K562 (cell line): ENCODE measurements around the gene PCGF6. TPM values are rescaled to one million over a fixed set of nuclear protein-coding genes. Genes with fewer than 3 reads are reported as not detected.

ENCODE experiments used
- ATAC-seq: fragments of 200-7000 bp; cut with Tn5 transposase; 3 replicates; pipeline ENCODE4 v1.9.1; 2020; ENCODE audit warnings: moderate library complexity
- BruUV-seq: library from RNA; stranded (reverse); fragments of 400-500 nt; replicated peaks from 2 replicates; lab custom pipeline; 2021; lab: Mats Ljungman, UMichigan
- CTCF ChIA-PET: fragments of 300-600 bp; formaldehyde crosslinking; extraction: SDS; loops from one replicate; lab custom pipeline; 2021; ENCODE audit warnings: low intra/inter-chr PET ratio; lab: Yijun Ruan, JAX
- POLR2A ChIA-PET: fragments of 300-600, 350-650 bp; sonication (Branson Sonifier 250); formaldehyde crosslinking; extraction: SDS; loops from one replicate; lab custom pipeline; 2021; ENCODE audit warnings: antibody characterized with exemption, inconsistent platforms; lab: Yijun Ruan, JAX
- DNase-seq, 4 experiments: peaks; one replicate each; pipeline versions ENCODE4 v3.0.0 to v3.0.0-alpha.2; 2011 to 2018; ENCODE audit warnings: low spot score in 3 of 4, mixed read lengths in 3 of 4; ENCODE audit errors: extremely low read depth in 1 of 4
- FAIRE-seq: peaks from 2 replicates; lab custom pipeline; 2011; peaks lifted over from hg19 to GRCh38; lab: Jason Lieb, UNC
- H2AFZ ChIP-seq: 2 replicates; pipeline ENCODE4 v1.6.0; 2011; ENCODE audit warnings: low read depth, low read length, control low read depth, inconsistent platforms
- H3K27ac ChIP-seq: fragments of 200-600 bp; 3 replicates; pipeline ENCODE4 v1.8.0; 2011; ENCODE audit warnings: low read depth, mild to moderate bottlenecking, control low read depth, inconsistent platforms, low read length, moderate library complexity, mixed read lengths; ENCODE audit errors: extremely low read depth
- H3K27me3 ChIP-seq, 2 experiments: fragments of 300-600 bp in 1 of 2; 2 replicates in 1 of 2; 3 replicates in 1 of 2; pipeline versions ENCODE4 v1.6.0 to v1.8.0; 2011; ENCODE audit warnings: inconsistent platforms in 2 of 2, low read length in 2 of 2, mild to moderate bottlenecking in 1 of 2, mixed read lengths in 1 of 2, moderate library complexity in 1 of 2; ENCODE audit not compliant: control insufficient read depth in 2 of 2, insufficient read depth in 2 of 2
- H3K36me3 ChIP-seq: fragments of 300-600 bp; 3 replicates; pipeline ENCODE4 v1.8.0; 2011; ENCODE audit warnings: mild to moderate bottlenecking, low read length, inconsistent platforms; ENCODE audit not compliant: control insufficient read depth, insufficient read depth
- H3K4me1 ChIP-seq, 2 experiments: fragments of 200-600 bp in 1 of 2; replicated peaks in 1 of 2; 2 replicates in 1 of 2; 3 replicates in 1 of 2; pipeline versions ENCODE4 v1.5.1 to v1.8.0; 2011; ENCODE audit warnings: inconsistent platforms in 2 of 2, low read length in 2 of 2, mild to moderate bottlenecking in 1 of 2, mixed read lengths in 1 of 2, moderate library complexity in 1 of 2; ENCODE audit not compliant: control insufficient read depth in 2 of 2, insufficient read depth in 2 of 2
- H3K4me2 ChIP-seq: 2 replicates; pipeline ENCODE4 v1.6.1; 2011; ENCODE audit warnings: low read length, control low read depth, inconsistent platforms, mixed read lengths; ENCODE audit not compliant: insufficient read depth
- H3K4me3 ChIP-seq: fragments of 200-600 bp; sonication (generic), shearing (Covaris generic); 2 replicates; pipeline ENCODE4 v1.5.1; 2016; ENCODE audit warnings: control low read depth, inconsistent platforms
- H3K79me2 ChIP-seq: fragments of 200-600 bp; 3 replicates; pipeline ENCODE4 v1.8.0; 2011; ENCODE audit warnings: low read length, inconsistent platforms; ENCODE audit not compliant: control insufficient read depth, insufficient read depth
- H3K9ac ChIP-seq, 2 experiments: 2 replicates each; pipeline versions ENCODE4 v1.6.0 to v1.6.1; 2011; ENCODE audit warnings: low read depth in 2 of 2, low read length in 2 of 2, control low read depth in 1 of 2, inconsistent platforms in 1 of 2, mild to moderate bottlenecking in 1 of 2, mixed read lengths in 1 of 2; ENCODE audit not compliant: insufficient read depth in 1 of 2
- H3K9me1 ChIP-seq: one replicate; pipeline ENCODE4 v1.6.0; 2011; ENCODE audit warnings: inconsistent platforms, mild to moderate bottlenecking, low read length, moderate library complexity; ENCODE audit not compliant: control insufficient read depth, insufficient read depth
- H3K9me3 ChIP-seq: replicated peaks from 2 replicates; pipeline ENCODE4 v1.5.1; 2011; ENCODE audit warnings: low read depth, low read length, inconsistent platforms; ENCODE audit not compliant: control insufficient read depth, insufficient read depth
- H4K20me1 ChIP-seq: replicated peaks from 2 replicates; pipeline ENCODE4 v1.6.1; 2011; ENCODE audit warnings: low read length, inconsistent platforms, mixed read lengths; ENCODE audit not compliant: control insufficient read depth, insufficient read depth
- ATF2 ChIP-seq: sonication (generic); formaldehyde crosslinking; IDR thresholded peaks from 2 replicates; pipeline ENCODE4 v1.8.1; 2022; ENCODE audit warnings: missing genetic modification reagents
- E2F4 ChIP-seq: sonication (generic); formaldehyde crosslinking; IDR thresholded peaks from 2 replicates; pipeline ENCODE4 v1.8.0; 2022; ENCODE audit warnings: mild to moderate bottlenecking, low read depth, missing genetic modification reagents
- NELFE ChIP-seq: IDR thresholded peaks from 2 replicates; pipeline ENCODE4 v1.6.1; 2011; ENCODE audit warnings: mild to moderate bottlenecking; ENCODE audit not compliant: insufficient read depth, insufficient read length
- NRF1 ChIP-seq, 2 experiments: fragments of 450-650 bp; IDR thresholded peaks in 1 of 2; conservative IDR thresholded peaks in 1 of 2; 2 replicates each; pipeline ENCODE4 v1.6.1; 2014; ENCODE audit warnings: mild to moderate bottlenecking in 2 of 2
- PPARD ChIP-seq: fragments of 250-450 bp; sonication (Bioruptor Pico); IDR thresholded peaks from 2 replicates; pipeline ENCODE4 v1.8.0; 2022; ENCODE audit warnings: inconsistent platforms, mild to moderate bottlenecking, moderate library complexity
- ZFP1 ChIP-seq: fragments of 450-650 bp; formaldehyde crosslinking; IDR thresholded peaks from 2 replicates; pipeline ENCODE4 v1.4.0; 2020; ENCODE audit warnings: mild to moderate bottlenecking, mixed read lengths
- ZNF140 ChIP-seq: fragments of 250-450 bp; sonication (Bioruptor Pico); IDR thresholded peaks from 2 replicates; pipeline ENCODE4 v1.8.0; 2021; ENCODE audit warnings: moderate library complexity, mild to moderate bottlenecking, inconsistent platforms
- ZNF408 ChIP-seq: fragments of 250-450 bp; sonication (Bioruptor Pico); IDR thresholded peaks from 2 replicates; pipeline ENCODE4 v1.4.0; 2020; ENCODE audit warnings: low read depth, mild to moderate bottlenecking, moderate library complexity
- WGBS: fragments of 100-300 bp; shearing (Covaris generic); methylation state at CpG from one replicate; pipeline ENCODE4 v1.1.6; 2016; ENCODE audit warnings: low coverage, mixed read lengths; ENCODE audit not compliant: insufficient coverage; ENCODE audit errors: missing lambda C conversion rate; 5-methylcytosine and 5-hydroxymethylcytosine counted together
- in situ Hi-C: fragments of 300-500 bp; cut with MboI; formaldehyde crosslinking; loops from 4 replicates; pipeline ENCODE4 v1.15.0; 2018; ENCODE audit warnings: inconsistent platforms, mixed read lengths
- intact Hi-C: fragments of 100-400 bp; cut with micrococcal nuclease; formaldehyde crosslinking; loops from 2 replicates; pipeline ENCODE4 v1.14.2; 2022
- polyA plus RNA-seq, 8 experiments: library from polyadenylated mRNA; depleted of rRNA in 4 of 8; stranded (reverse) in 5 of 8; unstranded in 3 of 8; fragments of >200 nt; fragmentation: Nextera tagmentation in 2 of 8; fragmentation: Illumina TruSeq in 1 of 8; extraction: Ambion mirVana in 2 of 8; extraction: Trizol in 1 of 8; gene quantifications; 2 replicates each; pipeline versions ENCODE4 v1.2.1 to v1.2.3, GENCODE V29; 2011 to 2014; ENCODE audit warnings: inconsistent platforms in 1 of 8, missing spikeins in 1 of 8
- total RNA-seq, 7 experiments: library from RNA; depleted of rRNA in 6 of 7; stranded (reverse); fragments of >200 nt in 6 of 7; fragmentation: Illumina TruSeq in 2 of 7; extraction: Trizol in 2 of 7; gene quantifications; 2 replicates each; pipeline versions ENCODE4 v1.2.1 to v1.2.3, GENCODE V29; 2011 to 2021; ENCODE audit warnings: low replicate concordance in 1 of 7

Gene PCGF6
- total and polyA plus RNA-seq, 9 of the 15 experiments (the other 6 are each of a cell fraction or from before 2014, with no cell fraction given): 8.4 to 24.6 (median 20.6) TPM

DNA sequence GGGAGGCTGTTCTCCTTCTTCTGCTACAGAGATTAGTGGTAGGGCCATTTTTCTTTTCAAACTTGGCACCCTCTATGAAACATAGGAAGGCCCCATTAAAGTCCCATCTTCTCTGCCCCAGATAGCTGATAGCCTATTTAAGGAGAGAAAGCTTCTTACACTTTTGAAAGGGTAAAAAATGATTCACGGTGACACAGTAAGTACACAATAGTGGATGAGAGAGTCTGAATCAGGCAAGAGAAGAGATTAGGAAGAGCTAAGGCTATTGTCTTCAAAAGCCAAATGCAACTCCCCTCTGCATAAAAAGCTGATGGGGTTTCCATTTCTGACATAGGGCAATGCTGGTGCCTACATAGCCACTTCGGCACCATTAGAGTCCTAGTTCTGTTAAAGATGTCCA lies 70.4 kb downstream of the PCGF6 start:
- in situ Hi-C loops: no loop called here
- H3K4me3 ChIP-seq: no peak overlapping the region
- no peaks in the 10 kb centered on the region; the same call in 1 of the 2 replicates for H4K20me1 ChIP-seq
- intact Hi-C loops: no loop called here
- H3K9me1 ChIP-seq: no peaks in the 10 kb centered on the region
- no peak overlapping the region for H2AFZ ChIP-seq
- no peak overlapping the region for H3K27ac ChIP-seq
- H3K36me3 ChIP-seq: no peaks in the 10 kb centered on the region
- FAIRE-seq (no peak), ATAC-seq (no peak), DNase-seq (no peak)
- 0% methylated on average over 2 of the region's 2 CpGs for WGBS
- H3K4me1 ChIP-seq: peaks cover 0 to 3% of the 10 kb centered on the region in 2 experiments; a peak in 2 of 5 replicates
- H3K4me2 ChIP-seq: no peak overlapping the region
- no peaks in the 10 kb centered on the region for H3K9me3 ChIP-seq
- TF ChIP-seq PPARD: no peak
- TF ChIP-seq ZFP1: no peak
- no peak for TF ChIP-seq E2F4 (CRISPR knock-in tag)
- no peak for TF ChIP-seq ZNF140 (CRISPR knock-in tag)
- no peak for TF ChIP-seq ZNF408 (CRISPR knock-in tag)
- TF ChIP-seq ATF2 (CRISPR knock-in tag): no peak
- TF ChIP-seq NRF1 (conservative IDR thresholded peaks at IDR 0.05 in 1 of 2, IDR thresholded peaks at IDR 0.05 in 1 of 2): no peak
- TF ChIP-seq NELFE: no peak
- BruUV-seq: no TSS peak
- POLR2A ChIA-PET: no interaction called here
- CTCF ChIA-PET: no interaction called here
- no peaks in the 10 kb centered on the region for H3K79me2 ChIP-seq
- H3K27me3 ChIP-seq: peaks cover 0 to 16% of the 10 kb centered on the region in 2 experiments; a peak in 3 of 5 replicates
- no peak overlapping the region for H3K9ac ChIP-seq
